HepG2 (cell line): ENCODE results near the gene TNP2. TPM values are rescaled to one million over a fixed set of nuclear protein-coding genes. Genes with fewer than 3 reads are reported as not detected.

Experiments
- ARNT ChIP-seq: fragments of 450-650 bp; IDR thresholded peaks from 2 replicates; pipeline ENCODE4 v1.6.1; 2017
- CENPT ChIP-seq: sonication (generic); formaldehyde crosslinking; IDR thresholded peaks from 2 replicates; pipeline ENCODE4 v1.8.0; 2022; ENCODE audit warnings: low read depth, mild to moderate bottlenecking, moderate library complexity, missing genetic modification reagents
- FOXM1 ChIP-seq: sonication (generic); formaldehyde crosslinking; IDR thresholded peaks from 2 replicates; pipeline ENCODE4 v1.5.0; 2020; ENCODE audit warnings: missing genetic modification reagents
- HCFC1 ChIP-seq: fragments of 150-350 bp; IDR thresholded peaks from 2 replicates; pipeline ENCODE4 v1.6.1; 2014; ENCODE audit warnings: low read depth, low read length
- JUN ChIP-seq: sonication (generic); formaldehyde crosslinking; IDR thresholded peaks from 2 replicates; pipeline ENCODE4 v1.4.0; 2020; ENCODE audit warnings: mild to moderate bottlenecking, missing genetic modification reagents
- NR2C2 ChIP-seq: sonication (generic); formaldehyde crosslinking; IDR thresholded peaks from 2 replicates; pipeline ENCODE4 v1.4.0; 2020; ENCODE audit warnings: missing genetic modification reagents, mild to moderate bottlenecking, moderate library complexity, borderline replicate concordance
- PPARG ChIP-seq: conservative IDR thresholded peaks from 2 replicates; pipeline ENCODE4 v1.6.1; 2016; ENCODE audit warnings: missing biosample characterization, missing genetic modification reagents
- RFX1 ChIP-seq: fragments of 450-650 bp; IDR thresholded peaks from 2 replicates; pipeline ENCODE4 v1.6.1; 2017
- SMARCE1 ChIP-seq: fragments of 450-650 bp; IDR thresholded peaks from 2 replicates; pipeline ENCODE4 v1.6.1; 2017; ENCODE audit warnings: borderline replicate concordance
- TAF1 ChIP-seq: sonication (generic); formaldehyde crosslinking; IDR thresholded peaks from 2 replicates; pipeline ENCODE4 v1.4.0; 2020; ENCODE audit warnings: missing genetic modification reagents
- YEATS2 ChIP-seq: sonication (generic); formaldehyde crosslinking; IDR thresholded peaks from 2 replicates; pipeline ENCODE4 v1.4.0; 2020; ENCODE audit warnings: missing genetic modification reagents, borderline replicate concordance
- ZBTB38 ChIP-seq: sonication (generic); formaldehyde crosslinking; IDR thresholded peaks from 2 replicates; pipeline ENCODE4 v1.5.1; 2020; ENCODE audit warnings: mild to moderate bottlenecking, missing genetic modification reagents
- ZBTB42 ChIP-seq: sonication (generic); formaldehyde crosslinking; IDR thresholded peaks from 2 replicates; pipeline ENCODE4 v1.5.0; 2020; ENCODE audit warnings: mild to moderate bottlenecking, missing genetic modification reagents
- ZFP1 ChIP-seq: IDR thresholded peaks from 2 replicates; pipeline ENCODE4 v1.6.1; 2016
- ZFP82 ChIP-seq: sonication (generic); formaldehyde crosslinking; IDR thresholded peaks from 2 replicates; pipeline ENCODE4 v1.5.1; 2020; ENCODE audit warnings: mild to moderate bottlenecking, missing genetic modification reagents, borderline replicate concordance
- ZNF256 ChIP-seq: sonication (generic); formaldehyde crosslinking; conservative IDR thresholded peaks from 2 replicates; pipeline ENCODE4 v1.4.0; 2020; ENCODE audit warnings: missing genetic modification reagents
- ZNF264 ChIP-seq: sonication (generic); formaldehyde crosslinking; IDR thresholded peaks from 2 replicates; pipeline ENCODE4 v1.4.0; 2020; ENCODE audit warnings: missing genetic modification reagents
- ZNF326 ChIP-seq: sonication (generic); formaldehyde crosslinking; IDR thresholded peaks from 2 replicates; pipeline ENCODE4 v1.4.0; 2020; ENCODE audit warnings: missing genetic modification reagents, borderline replicate concordance
- ZNF335 ChIP-seq: sonication (generic); formaldehyde crosslinking; IDR thresholded peaks from 2 replicates; pipeline ENCODE4 v1.4.0; 2020; ENCODE audit warnings: missing genetic modification reagents
- ZNF33A ChIP-seq: sonication (generic); formaldehyde crosslinking; IDR thresholded peaks from 2 replicates; pipeline ENCODE4 v1.5.1; 2020; ENCODE audit warnings: missing genetic modification reagents, mild to moderate bottlenecking, moderate library complexity, borderline replicate concordance
- ZNF713 ChIP-seq: sonication (generic); formaldehyde crosslinking; IDR thresholded peaks from 2 replicates; pipeline ENCODE4 v1.4.0; 2020; ENCODE audit warnings: mild to moderate bottlenecking, missing genetic modification reagents
- ZSCAN22 ChIP-seq: sonication (generic); formaldehyde crosslinking; IDR thresholded peaks from 2 replicates; pipeline ENCODE4 v1.4.0; 2020; ENCODE audit warnings: mild to moderate bottlenecking, missing genetic modification reagents
- polyA plus RNA-seq, 8 experiments: library from polyadenylated mRNA; depleted of rRNA in 3 of 8; stranded (reverse) in 7 of 8; unstranded in 1 of 8; fragments of >200 nt; fragmentation: Illumina TruSeq in 4 of 8; extraction: Trizol in 4 of 8; gene quantifications; 2 replicates each; pipeline versions ENCODE4 v1.2.1 to v1.2.3, GENCODE V29; 2011 to 2016; ENCODE audit warnings: low read depth in 4 of 8, missing spikeins in 1 of 8, mixed read lengths in 1 of 8; ENCODE audit not compliant: insufficient read depth in 1 of 8
- total RNA-seq, 5 experiments: library from RNA; depleted of rRNA; stranded (reverse); fragments of >200 nt; fragmentation: Illumina TruSeq; extraction: Trizol; gene quantifications; 2 replicates each; pipeline ENCODE4 v1.2.3, GENCODE V29; 2016; ENCODE audit warnings: low read depth in 1 of 5
- TF ChIP-seq, protein P1 (sequence below): sonication (generic); formaldehyde crosslinking; IDR thresholded peaks from 2 replicates; pipeline ENCODE4 v1.5.0; 2020; ENCODE audit warnings: missing genetic modification reagents
- TF ChIP-seq, protein P2 (sequence below): sonication (generic); formaldehyde crosslinking; IDR thresholded peaks from 2 replicates; pipeline ENCODE4 v1.8.0; 2022; ENCODE audit warnings: missing genetic modification reagents, mild to moderate bottlenecking, borderline replicate concordance
- TF ChIP-seq, protein P3 (sequence below): IDR thresholded peaks from 2 replicates; pipeline ENCODE4 v1.6.1; 2016; ENCODE audit warnings: low read depth, borderline replicate concordance
- TF ChIP-seq, protein P4 (sequence below): sonication (generic); formaldehyde crosslinking; IDR thresholded peaks from 2 replicates; pipeline ENCODE4 v1.4.0; 2020; ENCODE audit warnings: mild to moderate bottlenecking, missing genetic modification reagents

The TNP2 gene
- total and polyA plus RNA-seq, 2 of the 13 experiments (the other 11 are each of a cell fraction or from before 2014, with no cell fraction given): not detected

DNA sequence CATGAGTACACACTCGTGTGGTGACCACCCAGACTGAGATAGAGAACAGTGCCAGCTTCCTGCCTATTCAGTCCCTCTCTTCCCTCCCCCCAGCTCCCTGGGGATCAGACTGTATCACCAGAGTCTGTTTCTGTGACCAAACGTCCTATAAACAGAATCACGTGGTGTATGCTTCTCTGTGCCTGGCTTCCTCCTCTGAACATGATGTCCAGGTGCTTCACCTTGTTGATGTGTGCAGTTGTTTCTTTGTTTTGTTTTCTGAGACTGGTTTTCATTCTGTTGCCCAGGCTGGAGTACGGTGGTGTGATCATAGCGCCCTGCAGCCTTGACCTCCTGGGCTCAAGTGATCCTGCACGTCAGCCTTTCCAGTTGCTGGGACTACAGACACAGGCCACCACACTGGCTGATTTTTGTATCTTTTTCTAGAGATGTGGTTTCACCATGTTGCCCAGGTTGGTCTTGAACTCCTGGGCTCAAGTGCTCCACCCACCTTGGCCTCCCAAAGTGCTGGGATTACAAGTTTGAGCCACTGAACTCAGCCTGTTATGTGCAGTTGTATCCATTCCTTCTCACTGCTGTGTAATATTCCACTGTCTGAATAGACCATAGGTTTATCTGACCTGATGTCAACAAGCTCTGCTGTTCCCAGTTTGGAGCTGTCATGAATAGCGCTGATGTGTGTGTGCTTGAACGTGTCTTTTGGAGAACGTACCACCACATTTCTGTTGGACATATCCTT, 40.9 kb upstream of the TNP2 start (continued):
- TF ChIP-seq, protein P1, sequence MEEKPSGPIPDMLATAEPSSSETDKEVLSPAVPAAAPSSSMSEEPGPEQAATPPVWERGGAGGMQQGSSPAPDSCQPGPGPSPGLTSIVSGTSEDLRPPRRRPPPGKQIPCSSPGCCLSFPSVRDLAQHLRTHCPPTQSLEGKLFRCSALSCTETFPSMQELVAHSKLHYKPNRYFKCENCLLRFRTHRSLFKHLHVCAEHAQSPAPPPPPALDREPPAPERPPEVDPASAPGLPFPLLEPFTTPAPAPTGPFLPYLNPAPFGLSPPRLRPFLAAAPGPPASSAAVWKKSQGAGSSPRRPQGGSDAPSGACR (CRISPR knock-in tag): no peak
- TF ChIP-seq ZNF256 (no peak), JUN (CRISPR knock-in tag) (peak; percentile 81), PPARG (CRISPR knock-in tag) (no peak; the same call in 1 of the 2 replicates), ZSCAN22 (no peak), CENPT (CRISPR knock-in tag) (no peak), HCFC1 (no peak), NR2C2 (peak; percentile 62), ARNT (no peak), ZNF264 (CRISPR knock-in tag) (0 out of 2 replicates have a peak, but pooled peaks have one; percentile 70), FOXM1 (CRISPR knock-in tag) (no peak), SMARCE1 (no peak), RFX1 (peak; percentile 88), ZNF335 (CRISPR knock-in tag) (no peak), ZBTB38 (CRISPR knock-in tag) (peak; percentile 77; the same call in 1 of the 2 replicates), ZNF713 (no peak), ZBTB42 (0 out of 2 replicates have a peak, but pooled peaks have one; percentile 85), YEATS2 (CRISPR knock-in tag) (no peak; the same call in 1 of the 2 replicates), ZFP82 (CRISPR knock-in tag) (0 out of 2 replicates have a peak, but pooled peaks have one; percentile 65), ZFP1 (CRISPR knock-in tag) (no peak), ZNF33A (CRISPR knock-in tag) (no peak; the same call in 1 of the 2 replicates), ZNF326 (CRISPR knock-in tag) (no peak), TAF1 (no peak)
- TF ChIP-seq, protein P2, sequence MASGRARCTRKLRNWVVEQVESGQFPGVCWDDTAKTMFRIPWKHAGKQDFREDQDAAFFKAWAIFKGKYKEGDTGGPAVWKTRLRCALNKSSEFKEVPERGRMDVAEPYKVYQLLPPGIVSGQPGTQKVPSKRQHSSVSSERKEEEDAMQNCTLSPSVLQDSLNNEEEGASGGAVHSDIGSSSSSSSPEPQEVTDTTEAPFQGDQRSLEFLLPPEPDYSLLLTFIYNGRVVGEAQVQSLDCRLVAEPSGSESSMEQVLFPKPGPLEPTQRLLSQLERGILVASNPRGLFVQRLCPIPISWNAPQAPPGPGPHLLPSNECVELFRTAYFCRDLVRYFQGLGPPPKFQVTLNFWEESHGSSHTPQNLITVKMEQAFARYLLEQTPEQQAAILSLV (CRISPR knock-in tag): peak; percentile 73; the same call in 1 of the 2 replicates
- TF ChIP-seq, protein P3, sequence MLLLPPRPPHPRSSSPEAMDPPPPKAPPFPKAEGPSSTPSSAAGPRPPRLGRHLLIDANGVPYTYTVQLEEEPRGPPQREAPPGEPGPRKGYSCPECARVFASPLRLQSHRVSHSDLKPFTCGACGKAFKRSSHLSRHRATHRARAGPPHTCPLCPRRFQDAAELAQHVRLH (CRISPR knock-in tag): no peak; the same call in 1 of the 2 replicates
- TF ChIP-seq, protein P4, sequence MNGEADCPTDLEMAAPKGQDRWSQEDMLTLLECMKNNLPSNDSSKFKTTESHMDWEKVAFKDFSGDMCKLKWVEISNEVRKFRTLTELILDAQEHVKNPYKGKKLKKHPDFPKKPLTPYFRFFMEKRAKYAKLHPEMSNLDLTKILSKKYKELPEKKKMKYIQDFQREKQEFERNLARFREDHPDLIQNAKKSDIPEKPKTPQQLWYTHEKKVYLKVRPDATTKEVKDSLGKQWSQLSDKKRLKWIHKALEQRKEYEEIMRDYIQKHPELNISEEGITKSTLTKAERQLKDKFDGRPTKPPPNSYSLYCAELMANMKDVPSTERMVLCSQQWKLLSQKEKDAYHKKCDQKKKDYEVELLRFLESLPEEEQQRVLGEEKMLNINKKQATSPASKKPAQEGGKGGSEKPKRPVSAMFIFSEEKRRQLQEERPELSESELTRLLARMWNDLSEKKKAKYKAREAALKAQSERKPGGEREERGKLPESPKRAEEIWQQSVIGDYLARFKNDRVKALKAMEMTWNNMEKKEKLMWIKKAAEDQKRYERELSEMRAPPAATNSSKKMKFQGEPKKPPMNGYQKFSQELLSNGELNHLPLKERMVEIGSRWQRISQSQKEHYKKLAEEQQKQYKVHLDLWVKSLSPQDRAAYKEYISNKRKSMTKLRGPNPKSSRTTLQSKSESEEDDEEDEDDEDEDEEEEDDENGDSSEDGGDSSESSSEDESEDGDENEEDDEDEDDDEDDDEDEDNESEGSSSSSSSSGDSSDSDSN: peak; percentile 45; the same call in 1 of the 2 replicates
